ENCODE results near the gene MTHFD1L. TPM values are rescaled to one million over a fixed set of nuclear protein-coding genes. Genes with fewer than 3 reads are reported as not detected.
"Not testable (repeated sequence)": the region's sequence is repeated elsewhere in the genome, so short reads cannot be mapped to it uniquely, and the experiment has no call there.

Gene MTHFD1L
- total RNA-seq, 1 donor from 2014 or later, result 59.1 TPM

DNA sequence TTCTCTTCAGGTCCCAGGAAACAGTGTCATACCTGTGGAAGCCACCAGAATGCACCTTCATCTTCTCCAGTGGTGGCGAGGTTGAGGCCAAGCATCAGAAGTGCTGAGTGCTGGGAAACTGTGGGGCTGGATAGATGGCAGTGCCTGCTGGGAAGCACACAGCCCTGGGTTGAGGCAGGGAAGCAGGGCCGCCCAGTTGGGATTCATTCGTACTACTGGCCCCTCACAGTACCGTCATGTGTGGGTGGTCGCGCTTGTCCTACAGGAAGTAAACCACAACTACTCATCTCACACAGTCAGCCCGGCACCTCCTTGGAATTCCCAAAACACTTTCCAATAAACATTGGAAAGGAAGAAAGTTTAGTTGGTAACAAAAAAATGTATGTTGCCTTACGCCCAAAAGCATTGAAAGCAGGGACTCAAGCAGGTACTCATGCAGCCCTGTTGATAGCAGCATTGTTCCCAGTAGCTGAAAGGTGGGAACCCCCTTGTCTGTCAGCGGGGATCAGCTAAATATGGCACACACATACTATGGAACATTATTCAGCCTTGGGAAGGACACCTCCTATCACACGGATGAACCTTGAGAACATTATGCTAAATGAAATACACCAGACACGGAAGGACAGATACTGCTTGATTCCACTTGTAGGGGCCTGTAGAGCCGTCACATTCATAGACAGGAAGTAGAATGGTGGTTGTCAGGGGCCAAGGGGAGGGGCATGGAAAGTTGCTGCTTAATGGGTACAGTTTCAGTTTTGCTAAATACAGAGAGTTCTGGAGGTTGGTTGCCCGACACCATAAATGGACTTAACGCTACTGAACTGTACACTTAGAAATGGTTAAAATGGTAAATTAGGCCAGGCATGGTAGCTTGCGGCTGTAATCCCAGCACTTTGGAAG, 162.7 kb downstream of the MTHFD1L start:
- TF ChIP-seq CTCF (IDR thresholded peaks at IDR 0.05; ENCODE audit: unreplicated experiment), result no peak
- no peak overlapping the region for H3K27ac Mint-ChIP-seq
- H3K4me1 Mint-ChIP-seq, result peaks cover 28% of the 10 kb centered on the region
- no peak overlapping the region for H3K4me3 Mint-ChIP-seq
- no peak for DNase-seq (ENCODE audit: low spot score in 2 of 2, unreplicated experiment in 2 of 2)
- H3K9me3 Mint-ChIP-seq, result peaks cover 10% of the 10 kb centered on the region
- H3K36me3 Mint-ChIP-seq, result peaks cover 29% of the 10 kb centered on the region
- H3K27me3 Mint-ChIP-seq (ENCODE audit: low read depth), result no peaks in the 10 kb centered on the region

- Mint-ChIP-seq H3K9me3 (peaks cover 10% of the 10 kb centered on the region), H3K27ac (peak overlapping the region; percentile 83), H3K4me1 (peaks cover 28% of the 10 kb centered on the region), H3K4me3 (no peak overlapping the region), H3K36me3 (peaks cover 34% of the 10 kb centered on the region), H3K27me3 (ENCODE audit: low read depth) (no peaks in the 10 kb centered on the region)
- no peak for DNase-seq (ENCODE audit: low spot score in 2 of 2, unreplicated experiment in 2 of 2)
- no peak for TF ChIP-seq CTCF (IDR thresholded peaks at IDR 0.05; ENCODE audit: unreplicated experiment)
These were observed 164.5 kb downstream of the MTHFD1L start for GRCh38 chr6:151029970-151030369.

- no peaks in the 10 kb centered on the region for H3K27me3 Mint-ChIP-seq (ENCODE audit: low read depth)
- H3K4me3 Mint-ChIP-seq, result no peak overlapping the region
- H3K4me1 Mint-ChIP-seq, result peaks cover 40% of the 10 kb centered on the region
- H3K36me3 Mint-ChIP-seq, result peaks cover 43% of the 10 kb centered on the region
- no peak for DNase-seq (ENCODE audit: low spot score in 2 of 2, unreplicated experiment in 2 of 2)
- peaks cover 9% of the 10 kb centered on the region for H3K9me3 Mint-ChIP-seq
- TF ChIP-seq CTCF (IDR thresholded peaks at IDR 0.05; ENCODE audit: unreplicated experiment), result no peak
- H3K27ac Mint-ChIP-seq, result peak overlapping the region; percentile 90
These were observed 166.5 kb downstream of the MTHFD1L start for GRCh38 chr6:151032034-151032433.

DNA sequence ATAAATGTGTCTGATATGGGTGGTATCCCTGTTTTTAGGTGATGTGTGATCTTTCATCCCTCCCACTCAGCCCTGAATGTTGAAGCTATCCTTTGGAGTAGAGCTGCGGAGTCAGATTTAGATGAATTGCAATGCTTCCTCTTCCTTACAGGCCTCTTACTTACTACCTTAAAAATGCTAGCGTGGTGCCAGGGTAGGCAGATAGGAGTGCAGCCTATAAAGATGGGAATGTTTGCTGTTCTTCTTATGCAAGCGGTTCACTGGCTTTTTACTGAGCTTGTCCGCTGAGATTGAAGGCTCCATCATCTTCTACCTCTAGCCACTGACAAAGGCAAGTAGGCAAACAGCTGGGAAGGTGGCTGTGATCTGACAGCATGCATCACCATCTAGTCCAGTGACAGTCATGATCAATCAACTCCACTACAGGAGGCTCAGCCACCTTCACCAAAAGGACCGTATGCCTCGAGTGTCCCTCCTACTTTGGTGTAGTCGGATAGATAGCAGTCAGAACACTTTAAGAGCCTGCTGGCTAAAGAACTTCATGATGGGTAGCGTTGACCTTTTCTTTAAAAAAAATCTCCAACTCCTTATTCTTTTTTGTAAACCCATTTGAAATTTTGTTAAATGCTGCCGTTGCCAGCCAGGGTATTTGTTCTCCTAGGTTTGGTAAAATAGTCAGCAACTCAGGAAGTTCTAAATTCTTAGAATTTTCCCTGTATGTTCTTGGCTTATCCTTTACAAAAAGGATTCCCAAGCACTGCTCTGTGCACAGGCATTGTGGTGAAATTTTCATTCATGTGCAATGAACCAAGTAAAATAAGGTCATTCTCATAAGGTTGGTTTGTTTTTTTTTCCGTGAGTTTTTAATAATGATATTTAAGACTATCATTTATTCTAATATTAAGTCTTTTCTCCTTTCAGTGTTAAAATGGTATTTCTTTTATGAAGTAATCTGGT, 169.6 kb downstream of the MTHFD1L start:
- Mint-ChIP-seq H3K4me1 (peaks cover 56% of the 10 kb centered on the region), H3K27ac (peak overlapping the region; percentile 55), H3K36me3 (peaks cover 45% of the 10 kb centered on the region), H3K4me3 (no peak overlapping the region), H3K9me3 (no peaks in the 10 kb centered on the region), H3K27me3 (ENCODE audit: low read depth) (no peaks in the 10 kb centered on the region)
- TF ChIP-seq CTCF (IDR thresholded peaks at IDR 0.05; ENCODE audit: unreplicated experiment), result no peak
- no peak for DNase-seq (ENCODE audit: low spot score in 2 of 2, unreplicated experiment in 2 of 2)

DNA sequence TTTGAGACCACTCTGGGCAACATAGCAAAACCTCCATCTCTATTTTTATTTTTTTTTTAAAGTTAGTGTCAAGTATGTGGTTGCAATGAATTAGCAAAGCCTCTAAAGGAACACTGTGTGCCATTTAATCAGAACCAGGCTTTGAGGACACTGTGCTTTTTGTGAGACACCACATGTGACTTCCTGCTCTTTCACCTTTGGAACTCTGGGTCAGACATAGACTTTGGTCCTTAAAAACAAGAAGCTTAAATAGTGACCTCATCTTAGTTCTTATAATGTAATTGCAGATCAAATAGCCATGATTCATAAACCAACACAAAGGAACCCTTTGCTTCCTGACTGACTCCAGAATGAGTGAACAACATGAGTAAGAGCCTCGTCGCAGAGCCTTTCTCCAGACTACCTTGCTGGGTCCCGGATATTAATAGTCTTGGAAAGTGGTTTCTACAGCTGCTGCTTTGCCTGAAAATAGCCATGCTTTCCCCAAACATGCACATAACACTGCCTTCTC, 170.8 kb downstream of the MTHFD1L start:
- H3K27me3 Mint-ChIP-seq (ENCODE audit: low read depth); H3K9me3 Mint-ChIP-seq; DNase-seq (ENCODE audit: low spot score in 2 of 2, unreplicated experiment in 2 of 2); H3K4me3 Mint-ChIP-seq: not testable (repeated sequence)
- peaks cover 45% of the 10 kb centered on the region for H3K36me3 Mint-ChIP-seq
- peak overlapping the region; percentile 75 for H3K27ac Mint-ChIP-seq
- H3K4me1 Mint-ChIP-seq, result peaks cover 55% of the 10 kb centered on the region

All from mesothelial cell of epicardium (in vitro differentiated cells).